ENCODE data around the gene SGPP2. TPM values are rescaled to one million over a fixed set of nuclear protein-coding genes. Genes with fewer than 3 reads are reported as not detected.

SGPP2 gene
- total and polyA plus RNA-seq, 2 of the 4 experiments (the other 2 are of a cell fraction): not detected

- no peak for TF ChIP-seq ELK1 (IDR thresholded peaks at IDR 0.05; ENCODE audit: borderline replicate concordance, low read depth, low read length)
Observed at GRCh38 chr2:222440673-222441422, 16.5 kb downstream of the SGPP2 start (continued).

- no CpG with 5 or more reads among the region's 5 CpGs for WGBS, 2 experiments (ENCODE audit: extremely low coverage in 2 of 2, insufficient read length in 1 of 2)
- dilution Hi-C loops (cut with HindIII; ENCODE audit: low sequenced_read_pairs, unreplicated experiment): no loop called here
- POLR2A ChIA-PET (ENCODE audit: unreplicated experiment): no interaction called here
- CTCF ChIA-PET: no interaction called here
- DNase-seq: no peak
- Histone ChIP-seq H3K9me3 (ENCODE audit: control insufficient read depth, insufficient read depth, low read length) (no peaks in the 10 kb centered on the region), H3K56ac (ENCODE audit: extremely low read depth, insufficient read depth, low read length) (no peak overlapping the region), H2AFZ (replicated peaks; ENCODE audit: low read length, poor library complexity) (no peak overlapping the region), H2BK15ac (ENCODE audit: low read depth, low read length) (no peak overlapping the region), H3K27me3 (ENCODE audit: control insufficient read depth, insufficient read depth, low read length) (no peaks in the 10 kb centered on the region; the same call in none of the 2 replicates), H3K4me3 (ENCODE audit: insufficient read depth, low read depth, low read length) (no peak overlapping the region), H3K23ac (ENCODE audit: low read depth, low read length) (no peak overlapping the region), H2AK5ac (ENCODE audit: low read depth, low read length) (no peak overlapping the region), H2BK120ac (ENCODE audit: low read depth, low read length) (no peak overlapping the region), H3K14ac (replicated peaks; ENCODE audit: low read depth, low read length) (no peak overlapping the region), H3K9me1 (ENCODE audit: insufficient read depth, low read length) (no peaks in the 10 kb centered on the region), H3K9ac (ENCODE audit: low read depth, low read length) (no peak overlapping the region), H3K18ac (ENCODE audit: low read depth, low read length) (no peak overlapping the region), H3K4me1 (ENCODE audit: control insufficient read depth, insufficient read depth, low read length) (no peaks in the 10 kb centered on the region), H3K36me3 (ENCODE audit: control insufficient read depth, insufficient read depth, low read length) (no peaks in the 10 kb centered on the region), H4K20me1 (ENCODE audit: insufficient read depth, low read length) (no peaks in the 10 kb centered on the region), H3K4me2 (ENCODE audit: low read depth, low read length) (no peak overlapping the region), H3K27ac (ENCODE audit: insufficient read depth, low read length) (no peak overlapping the region), H3K4ac (ENCODE audit: low read depth, low read length) (no peak overlapping the region), H2BK20ac (ENCODE audit: low read depth, low read length) (no peak overlapping the region), H4K8ac (ENCODE audit: low read depth in 2 of 2, low read length in 2 of 2) (no peak overlapping the region), H2BK5ac (ENCODE audit: low read depth, low read length, poor library complexity, severe bottlenecking) (no peak overlapping the region), H2AK9ac (replicated peaks; ENCODE audit: low read depth, low read length, poor library complexity) (no peak overlapping the region), H3K79me1 (ENCODE audit: low read depth in 1 of 2, low read length in 2 of 2) (no peaks in the 10 kb centered on the region), H4K5ac (ENCODE audit: low read depth, low read length) (no peak overlapping the region), H4K91ac (ENCODE audit: insufficient read depth, low read depth, low read length) (no peak overlapping the region)
- no TSS peak for BruUV-seq (replicated peaks)
- intact Hi-C loops (cut with micrococcal nuclease): no loop called here
- no peak for ATAC-seq (ENCODE audit: low read depth)
- in situ Hi-C loops (cut with MboI; ENCODE audit: low sequenced_read_pairs): no loop called here
- no peak for TF ChIP-seq FOS (IDR thresholded peaks at IDR 0.05; ENCODE audit: low read depth, low read length)
- TF ChIP-seq SMC3 (IDR thresholded peaks at IDR 0.05; ENCODE audit: low read depth, low read length): no peak
- TF ChIP-seq MAFK (IDR thresholded peaks at IDR 0.05; ENCODE audit: low read depth, low read length): no peak
- no peak for TF ChIP-seq CTCF (conservative IDR thresholded peaks at IDR 0.05; ENCODE audit: low read depth, low read length)
- TF ChIP-seq USF2 (IDR thresholded peaks at IDR 0.05; ENCODE audit: low read depth, low read length): no peak
- TF ChIP-seq MXI1 (IDR thresholded peaks at IDR 0.05; ENCODE audit: borderline replicate concordance, low read depth, low read length): no peak
- TF ChIP-seq CEBPB (IDR thresholded peaks at IDR 0.05; ENCODE audit: low read depth, low read length): no peak
- no peak for TF ChIP-seq RFX5 (IDR thresholded peaks at IDR 0.05; ENCODE audit: low read depth, low read length)
- TF ChIP-seq NFE2L2 (IDR thresholded peaks at IDR 0.05; ENCODE audit: low read depth, low read length): no peak
- TF ChIP-seq ELK1 (IDR thresholded peaks at IDR 0.05; ENCODE audit: borderline replicate concordance, low read depth, low read length): no peak
- TF ChIP-seq BHLHE40 (IDR thresholded peaks at IDR 0.05; ENCODE audit: low read depth, low read length): no peak
Observed at GRCh38 chr2:222442665-222443064, 18.3 kb downstream of the SGPP2 start.

All from IMR-90 (cell line).